SK-N-SH (cell line): Measurements from ENCODE around the gene GJA9. TPM values are rescaled to one million over a fixed set of nuclear protein-coding genes. Genes with fewer than 3 reads are reported as not detected.

Source experiments
- CTCF ChIA-PET: fragments of 300-600, 350-600 bp; formaldehyde crosslinking; extraction: SDS; loops from one replicate; lab custom pipeline; 2021; lab: Yijun Ruan, JAX
- POLR2A ChIA-PET: fragments of 350-600 bp; sonication (Branson Sonifier 250); formaldehyde crosslinking; extraction: SDS; loops from one replicate; lab custom pipeline; 2020; ENCODE audit warnings: antibody characterized with exemption, inconsistent platforms; lab: Yijun Ruan, JAX
- DNase-seq: peaks from one replicate; pipeline ENCODE4 v3.0.0; 2012
- H2AFZ ChIP-seq: fragments of 200-600 bp; sonication (generic); 2 replicates; pipeline ENCODE4 v1.8.1; 2016; ENCODE audit warnings: antibody characterized with exemption, mild to moderate bottlenecking, low read depth
- H3F3A ChIP-seq: fragments of 200-600 bp; sonication (generic); replicated peaks from 2 replicates; pipeline ENCODE3; 2016; ENCODE audit warnings: antibody characterized with exemption, mild to moderate bottlenecking; ENCODE audit not compliant: insufficient read depth
- H3K27ac ChIP-seq, 2 experiments: fragments of 200-500 bp in 1 of 2; fragments of 200-600 bp in 1 of 2; sonication (Bioruptor generic) in 1 of 2; sonication (generic), shearing (Covaris generic) in 1 of 2; 2 replicates each; pipeline versions ENCODE4 v1.5.1 to v1.6.1; 2014 to 2016; ENCODE audit warnings: low read depth in 2 of 2, inconsistent platforms in 1 of 2, low read length in 1 of 2, mild to moderate bottlenecking in 1 of 2, mixed read lengths in 1 of 2
- H3K27me3 ChIP-seq: fragments of 200-600 bp; sonication (generic), shearing (Covaris generic); 2 replicates; pipeline ENCODE4 v1.6.1; 2016; ENCODE audit warnings: mixed run types; ENCODE audit not compliant: insufficient read depth
- H3K36me3 ChIP-seq, 2 experiments: fragments of 200-500 bp in 1 of 2; fragments of 200-600 bp in 1 of 2; sonication (Bioruptor generic) in 1 of 2; sonication (generic) in 1 of 2; replicated peaks in 1 of 2; 2 replicates each; pipeline versions ENCODE3 to v1.5.1; 2014 to 2016; ENCODE audit warnings: low read length in 1 of 2, mild to moderate bottlenecking in 1 of 2; ENCODE audit not compliant: insufficient read depth in 2 of 2, control insufficient read depth in 1 of 2
- H3K4me1 ChIP-seq, 2 experiments: fragments of 200-500 bp in 1 of 2; fragments of 200-600 bp in 1 of 2; sonication (Bioruptor generic) in 1 of 2; sonication (generic), shearing (Covaris generic) in 1 of 2; 2 replicates each; pipeline versions ENCODE4 v1.5.1 to v1.6.1; 2014 to 2016; ENCODE audit warnings: low read depth in 1 of 2, low read length in 1 of 2, mixed run types in 1 of 2; ENCODE audit not compliant: insufficient read depth in 2 of 2, control insufficient read depth in 1 of 2
- H3K4me2 ChIP-seq: fragments of 200-600 bp; sonication (generic), shearing (Covaris generic); 2 replicates; pipeline ENCODE4 v1.6.1; 2017; ENCODE audit warnings: mixed run types
- H3K4me3 ChIP-seq, 2 experiments: fragments of 200-500 bp in 1 of 2; fragments of 200-600 bp in 1 of 2; sonication (Bioruptor generic) in 1 of 2; sonication (generic), shearing (Covaris generic) in 1 of 2; 2 replicates each; pipeline versions ENCODE4 v1.5.1 to v1.8.1; 2014 to 2016; ENCODE audit warnings: low read depth in 2 of 2, inconsistent platforms in 1 of 2, low read length in 1 of 2, mild to moderate bottlenecking in 1 of 2, mixed read lengths in 1 of 2, moderate library complexity in 1 of 2
- H3K79me2 ChIP-seq: fragments of 200-600 bp; sonication (generic); 2 replicates; pipeline ENCODE4 v1.8.1; 2017; ENCODE audit warnings: mild to moderate bottlenecking; ENCODE audit not compliant: insufficient read depth
- H3K9ac ChIP-seq: fragments of 200-600 bp; sonication (generic); 2 replicates; pipeline ENCODE4 v1.6.1; 2017; ENCODE audit warnings: mixed run types
- H3K9me2 ChIP-seq: fragments of 200-600 bp; sonication (generic); 2 replicates; pipeline ENCODE4 v1.6.1; 2017; ENCODE audit warnings: mixed run types
- H3K9me3 ChIP-seq: fragments of 200-600 bp; sonication (generic); 2 replicates; pipeline ENCODE4 v1.6.1; 2017; ENCODE audit warnings: mixed run types, mild to moderate bottlenecking, moderate library complexity
- H4K20me1 ChIP-seq: fragments of 200-600 bp; sonication (generic); 2 replicates; pipeline ENCODE4 v1.6.1; 2017; ENCODE audit warnings: mild to moderate bottlenecking, mixed run types; ENCODE audit not compliant: insufficient read depth
- CHD2 ChIP-seq: fragments of 150-350 bp; IDR thresholded peaks from 2 replicates; pipeline ENCODE4 v1.6.1; 2018; ENCODE audit warnings: low read length; ENCODE audit not compliant: partially characterized antibody
- EP300 ChIP-seq, 2 experiments: IDR thresholded peaks; 2 replicates each; pipeline versions ENCODE4 v1.4.0 to v1.6.1; 2012; ENCODE audit warnings: borderline replicate concordance in 1 of 2, low read depth in 1 of 2, low read length in 1 of 2
- FOSL2 ChIP-seq: IDR thresholded peaks from 2 replicates; pipeline ENCODE4 v1.4.0; 2012; ENCODE audit warnings: low read depth, mild to moderate bottlenecking, moderate library complexity, borderline replicate concordance
- GATA2 ChIP-seq: sonication (generic); formaldehyde crosslinking; IDR thresholded peaks from 2 replicates; pipeline ENCODE4 v1.5.0; 2020; ENCODE audit warnings: mild to moderate bottlenecking, missing genetic modification reagents
- MXI1 ChIP-seq: IDR thresholded peaks from 2 replicates; pipeline ENCODE4 v1.6.1; 2012; ENCODE audit warnings: mild to moderate bottlenecking, low read depth, low read length, improper control_type of control experiment
- NFIC ChIP-seq: IDR thresholded peaks from 2 replicates; pipeline ENCODE4 v1.4.0; 2012; ENCODE audit warnings: borderline replicate concordance
- RAD21 ChIP-seq: IDR thresholded peaks from 2 replicates; pipeline ENCODE4 v1.6.1; 2012; ENCODE audit warnings: mild to moderate bottlenecking, low read length
- REST ChIP-seq: IDR thresholded peaks from 2 replicates; pipeline ENCODE4 v1.6.1; 2012; ENCODE audit warnings: mild to moderate bottlenecking, low read depth, low read length, moderate library complexity
- SIN3A ChIP-seq: IDR thresholded peaks from 2 replicates; pipeline ENCODE4 v1.6.1; 2012; ENCODE audit warnings: low read depth, mild to moderate bottlenecking, low read length, moderate library complexity, borderline replicate concordance
- TAF1 ChIP-seq: IDR thresholded peaks from 2 replicates; pipeline ENCODE4 v1.6.1; 2012; ENCODE audit warnings: low read depth, mild to moderate bottlenecking, low read length, moderate library complexity, borderline replicate concordance
- USF1 ChIP-seq: IDR thresholded peaks from 2 replicates; pipeline ENCODE4 v1.4.0; 2012; ENCODE audit warnings: low read depth, borderline replicate concordance
- USF2 ChIP-seq: fragments of 150-350 bp; IDR thresholded peaks from 2 replicates; pipeline ENCODE4 v1.6.1; 2017; ENCODE audit warnings: antibody characterized with exemption, low read length, low read depth, borderline replicate concordance
- YY1 ChIP-seq: IDR thresholded peaks from 2 replicates; pipeline ENCODE4 v1.4.0; 2012; ENCODE audit warnings: low read depth, mild to moderate bottlenecking
- WGBS: methylation state at CpG from one replicate; pipeline ENCODE4 v1.1.6; 2017; ENCODE audit warnings: low lambda C conversion rate; 5-methylcytosine and 5-hydroxymethylcytosine counted together
- polyA plus RNA-seq, 3 experiments: library from polyadenylated mRNA; depleted of rRNA; stranded (reverse); fragments of >200 nt; gene quantifications; 2 replicates each; pipeline ENCODE4 v1.2.3, GENCODE V29; 2012

GJA9 gene
- polyA plus RNA-seq, 1 of the 3 experiments (the other 2 are of a cell fraction), result not detected

- Histone ChIP-seq H4K20me1 (no peaks in the 10 kb centered on the region; the same call in 1 of the 2 replicates), H3K4me1 (peaks cover 0 to under 1% of the 10 kb centered on the region in 2 experiments; a peak in 1 of 4 replicates), H3K9ac (no peak overlapping the region), H3K27ac (no peak overlapping the region), H3K9me3 (no peaks in the 10 kb centered on the region), H3K4me3 (no peak overlapping the region), H3F3A (peaks cover 3% of the 10 kb centered on the region), H2AFZ (no peak overlapping the region), H3K4me2 (no peak overlapping the region), H3K9me2 (no peaks in the 10 kb centered on the region), H3K79me2 (peaks cover 34% of the 10 kb centered on the region), H3K36me3 (peaks cover 51 to 67% of the 10 kb centered on the region in 2 experiments), H3K27me3 (no peaks in the 10 kb centered on the region)
- DNase-seq, result no peak
- TF ChIP-seq TAF1 (no peak), EP300 (IDR thresholded peaks at IDR 0.05; ENCODE audit: borderline replicate concordance in 1 of 2, low read depth in 1 of 2, low read length in 1 of 2) (no peak), USF1 (no peak), USF2 (no peak), YY1 (no peak), CHD2 (no peak), GATA2 (CRISPR knock-in tag) (no peak), FOSL2 (no peak), RAD21 (no peak), MXI1 (no peak)
- 94% methylated on average over 4 of the region's 4 CpGs for WGBS
- ChIA-PET CTCF (interaction anchor here (1.7 kb wide), 1 partner anchor 18 kb away, joined by 6 read pairs; no protein-coding TSS in a partner anchor), POLR2A (no interaction called here)
These were observed 28.6 kb downstream of the GJA9 start for GRCh38 chr1:38852780-38853179.

- no peaks in the 10 kb centered on the region for H3K27me3 ChIP-seq
- POLR2A ChIA-PET, result no interaction called here
- H3K79me2 ChIP-seq, result peaks cover 5% of the 10 kb centered on the region; the same call in 1 of the 2 replicates
- no peak overlapping the region for H3K4me2 ChIP-seq
- H2AFZ ChIP-seq, result no peak overlapping the region
- TF ChIP-seq CHD2 (no peak), NFIC (no peak), SIN3A (no peak), REST (no peak)
- no peak overlapping the region for H3K27ac ChIP-seq
- H3K36me3 ChIP-seq, result peaks cover 29 to 65% of the 10 kb centered on the region in 2 experiments
- H3K4me3 ChIP-seq, result no peak overlapping the region
- no peak for DNase-seq
- H3K9me3 ChIP-seq, result no peaks in the 10 kb centered on the region
- peaks cover 9% of the 10 kb centered on the region for H3F3A ChIP-seq
- H3K9ac ChIP-seq, result no peak overlapping the region
- no peaks in the 10 kb centered on the region for H3K9me2 ChIP-seq
- CTCF ChIA-PET, result interaction anchor here (1.5 kb wide), 1 partner anchor 13 kb away, joined by 6 read pairs; no protein-coding TSS in a partner anchor
- 96% methylated on average over 1 of the region's 1 CpG for WGBS
- H3K4me1 ChIP-seq, result no peaks in the 10 kb centered on the region
- no peaks in the 10 kb centered on the region for H4K20me1 ChIP-seq
These were observed 33.3 kb downstream of the GJA9 start for GRCh38 chr1:38848071-38848470.
